ENCODE data around the gene C1QL1. TPM values are rescaled to one million over a fixed set of nuclear protein-coding genes. Genes with fewer than 3 reads are reported as not detected.
A peak's percentile ranks its signal among the peaks of the same experiment; 100 is the strongest.

The C1QL1 gene
- total and polyA plus RNA-seq, 4 experiments from 2014 or later: not detected

DNA sequence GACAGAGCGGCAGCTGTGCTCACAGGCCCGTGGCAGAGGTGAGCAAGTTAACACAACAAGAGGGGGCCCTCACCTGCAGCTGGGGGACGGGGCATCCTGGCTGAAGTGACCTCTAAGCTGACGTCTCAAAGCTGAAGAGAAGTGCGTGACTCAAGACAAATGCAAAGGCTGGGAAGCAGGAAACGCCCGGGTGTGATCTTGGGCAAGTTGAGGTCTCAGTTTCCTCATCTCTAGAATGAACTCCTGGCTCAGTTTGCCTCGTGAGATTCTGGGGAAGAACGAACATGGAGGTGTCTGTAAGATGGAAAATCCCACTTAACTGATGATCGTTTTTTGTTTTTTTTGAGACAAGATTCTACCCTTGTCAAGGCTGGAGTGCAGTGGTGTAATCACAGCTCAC lies 40.1 kb upstream of the C1QL1 start:
- H3K4me3 Mint-ChIP-seq: no peak overlapping the region
- peaks cover 10 to 16% of the 10 kb centered on the region in 2 donors for H3K27me3 Mint-ChIP-seq
- Histone ChIP-seq H3K36me3 (ENCODE audit: insufficient read depth, low read length) (no peaks in the 10 kb centered on the region), H3K4me3 (ENCODE audit: low read length in 2 of 2) (no peak overlapping the region), H3K27ac (ENCODE audit: low read depth, low read length) (no peak overlapping the region), H3K4me1 (ENCODE audit: insufficient read depth, low read length) (no peaks in the 10 kb centered on the region), H3K9me3 (ENCODE audit: control insufficient read depth in 1 of 2, low read length in 2 of 2) (no peaks in the 10 kb centered on the region), H3K27me3 (ENCODE audit: insufficient read depth, low read length) (no peaks in the 10 kb centered on the region)
- H3K36me3 Mint-ChIP-seq: no peaks in the 10 kb centered on the region
- H3K27ac Mint-ChIP-seq: no peak overlapping the region
- intact Hi-C loops (cut with micrococcal nuclease): no loop called here
- no peak for DNase-seq
- H3K4me1 Mint-ChIP-seq: no peaks in the 10 kb centered on the region
- H3K9me3 Mint-ChIP-seq: peaks cover 0 to 2% (median 0%) of the 10 kb centered on the region in 8 donors
- ChIA-PET CTCF (ENCODE audit: partially characterized antibody) (interaction anchor here (2.0 kb wide), 1 partner anchor 14 kb away, joined by 5 read pairs; no protein-coding TSS in a partner anchor), POLR2A (ENCODE audit: partially characterized antibody) (no interaction called here)

GRCh38 chr17:45006927-45007461 lies 38.9 kb upstream of the C1QL1 start:
- H3K4me3 Mint-ChIP-seq: no peak overlapping the region
- Histone ChIP-seq H3K4me3 (ENCODE audit: low read length in 2 of 2) (no peak overlapping the region), H3K9me3 (ENCODE audit: control insufficient read depth in 1 of 2, low read length in 2 of 2) (no peaks in the 10 kb centered on the region), H3K4me1 (ENCODE audit: insufficient read depth, low read length) (no peaks in the 10 kb centered on the region), H3K27me3 (ENCODE audit: insufficient read depth, low read length) (no peaks in the 10 kb centered on the region), H3K36me3 (ENCODE audit: insufficient read depth, low read length) (no peaks in the 10 kb centered on the region), H3K27ac (ENCODE audit: low read depth, low read length) (no peak overlapping the region)
- H3K4me1 Mint-ChIP-seq: no peaks in the 10 kb centered on the region
- DNase-seq: no peak
- H3K9me3 Mint-ChIP-seq: peaks cover 0 to 2% (median 0%) of the 10 kb centered on the region in 8 donors
- CTCF ChIA-PET (ENCODE audit: partially characterized antibody): no interaction called here
- no peaks in the 10 kb centered on the region for H3K36me3 Mint-ChIP-seq
- POLR2A ChIA-PET (ENCODE audit: partially characterized antibody): no interaction called here
- H3K27ac Mint-ChIP-seq: peak overlapping the region in 1 of 7 donors; percentile 30
- H3K27me3 Mint-ChIP-seq: peaks cover 10 to 16% of the 10 kb centered on the region in 2 donors
- intact Hi-C loops (cut with micrococcal nuclease): no loop called here

DNA sequence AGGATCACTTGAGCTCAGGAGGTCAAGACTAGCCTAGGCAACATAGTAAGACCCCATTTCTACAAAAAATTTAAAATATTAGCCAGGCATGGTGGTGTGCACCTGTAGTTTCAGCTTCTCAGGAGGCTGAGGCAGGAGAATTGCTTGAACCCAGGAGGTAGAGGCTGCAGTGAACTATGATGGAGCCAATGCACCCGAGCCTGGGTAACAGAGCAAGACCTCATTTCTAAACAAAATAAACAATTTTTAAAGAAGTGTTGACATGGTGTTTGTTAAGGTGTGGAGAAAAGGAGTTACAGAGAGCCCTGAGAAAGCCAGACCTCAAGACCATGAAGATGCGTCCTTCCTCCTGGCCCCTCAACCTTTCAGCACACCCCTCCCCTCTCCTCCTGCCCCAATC lies 37.6 kb upstream of the C1QL1 start:
- H3K4me3 Mint-ChIP-seq: no peak overlapping the region
- no peaks in the 10 kb centered on the region for H3K4me1 ChIP-seq (ENCODE audit: insufficient read depth, low read length)
- H3K4me3 ChIP-seq (ENCODE audit: low read length in 2 of 2): no peak overlapping the region
- ChIA-PET POLR2A (ENCODE audit: partially characterized antibody) (no interaction called here), CTCF (ENCODE audit: partially characterized antibody) (interaction anchor here (1.6 kb wide), 1 partner anchor 85 kb away, joined by 3 read pairs; no protein-coding TSS in a partner anchor)
- H3K27ac Mint-ChIP-seq: no peak overlapping the region
- intact Hi-C loops (cut with micrococcal nuclease): no loop called here
- H3K36me3 Mint-ChIP-seq: no peaks in the 10 kb centered on the region
- H3K4me1 Mint-ChIP-seq: no peaks in the 10 kb centered on the region
- H3K27ac ChIP-seq (ENCODE audit: low read depth, low read length): no peak overlapping the region
- peaks cover 13 to 18% of the 10 kb centered on the region in 2 donors for H3K27me3 Mint-ChIP-seq
- no peaks in the 10 kb centered on the region for H3K9me3 ChIP-seq (ENCODE audit: control insufficient read depth in 1 of 2, low read length in 2 of 2)
- H3K36me3 ChIP-seq (ENCODE audit: insufficient read depth, low read length): no peaks in the 10 kb centered on the region
- no peaks in the 10 kb centered on the region for H3K27me3 ChIP-seq (ENCODE audit: insufficient read depth, low read length)
- H3K9me3 Mint-ChIP-seq: peaks cover 0 to 2% (median 0%) of the 10 kb centered on the region in 8 donors
- DNase-seq: no peak

- H3K27ac ChIP-seq (ENCODE audit: low read depth, low read length): no peak overlapping the region
- CTCF ChIA-PET (ENCODE audit: partially characterized antibody): interaction anchor here (1.0 kb wide), 1 partner anchor 20 kb away, joined by 3 read pairs; no protein-coding TSS in a partner anchor
These were observed 36.3 kb upstream of the C1QL1 start for GRCh38 chr17:45004388-45004787.

DNA sequence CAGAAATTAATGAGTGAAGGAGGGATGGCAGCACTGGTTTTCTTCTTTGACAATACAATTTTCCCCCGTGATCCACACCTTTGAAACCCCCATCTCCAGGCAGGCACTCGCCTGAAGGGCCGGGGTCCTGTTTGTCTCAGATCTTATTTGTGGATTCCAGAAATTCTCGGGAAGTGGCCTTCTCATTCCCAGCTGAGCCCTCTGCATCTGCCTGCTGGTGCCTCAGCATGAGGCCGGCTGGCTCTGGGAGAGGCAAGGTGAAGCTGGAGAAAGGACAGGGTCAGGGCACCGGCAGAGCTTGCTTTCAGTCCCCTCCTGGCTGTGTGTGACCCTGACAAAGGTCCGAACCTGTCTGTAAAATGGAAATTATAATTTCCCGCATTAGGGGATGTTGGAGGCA lies 35.8 kb upstream of the C1QL1 start:
- Histone ChIP-seq H3K9me3 (ENCODE audit: control insufficient read depth in 1 of 2, low read length in 2 of 2) (no peaks in the 10 kb centered on the region), H3K27ac (ENCODE audit: low read depth, low read length) (no peak overlapping the region), H3K36me3 (ENCODE audit: insufficient read depth, low read length) (no peaks in the 10 kb centered on the region), H3K27me3 (ENCODE audit: insufficient read depth, low read length) (no peaks in the 10 kb centered on the region), H3K4me1 (ENCODE audit: insufficient read depth, low read length) (no peaks in the 10 kb centered on the region), H3K4me3 (ENCODE audit: low read length in 2 of 2) (no peak overlapping the region)
- CTCF ChIA-PET (ENCODE audit: partially characterized antibody): interaction anchor here (1.0 kb wide), 1 partner anchor 21 kb away, joined by 3 read pairs; no protein-coding TSS in a partner anchor
- peaks cover 0 to 14% (median 8%) of the 10 kb centered on the region in 8 donors for H3K9me3 Mint-ChIP-seq
- POLR2A ChIA-PET (ENCODE audit: partially characterized antibody): no interaction called here
- peaks cover 16 to 17% of the 10 kb centered on the region in 2 donors for H3K27me3 Mint-ChIP-seq
- H3K4me3 Mint-ChIP-seq: no peak overlapping the region
- DNase-seq: no peak
- intact Hi-C loops (cut with micrococcal nuclease): no loop called here
- no peaks in the 10 kb centered on the region for H3K36me3 Mint-ChIP-seq
- no peaks in the 10 kb centered on the region for H3K4me1 Mint-ChIP-seq
- no peak overlapping the region for H3K27ac Mint-ChIP-seq

More at GRCh38 chr17:45004388-45004787, 36.3 kb upstream of the C1QL1 start:
- Mint-ChIP-seq H3K9me3 (peaks cover 0 to 9% (median 4%) of the 10 kb centered on the region in 8 donors), H3K4me3 (no peak overlapping the region), H3K4me1 (no peaks in the 10 kb centered on the region), H3K27me3 (peaks cover 14 to 17% of the 10 kb centered on the region in 2 donors), H3K36me3 (no peaks in the 10 kb centered on the region), H3K27ac (peak overlapping the region in 1 of 7 donors; percentile 64)
- H3K4me1 ChIP-seq (ENCODE audit: insufficient read depth, low read length): no peaks in the 10 kb centered on the region
- DNase-seq: no peak
- H3K4me3 ChIP-seq (ENCODE audit: low read length in 2 of 2): no peak overlapping the region
- no peaks in the 10 kb centered on the region for H3K9me3 ChIP-seq (ENCODE audit: control insufficient read depth in 1 of 2, low read length in 2 of 2)
- POLR2A ChIA-PET (ENCODE audit: partially characterized antibody): no interaction called here
- H3K27me3 ChIP-seq (ENCODE audit: insufficient read depth, low read length): no peaks in the 10 kb centered on the region
- intact Hi-C loops (cut with micrococcal nuclease): no loop called here
- H3K36me3 ChIP-seq (ENCODE audit: insufficient read depth, low read length): no peaks in the 10 kb centered on the region

DNA sequence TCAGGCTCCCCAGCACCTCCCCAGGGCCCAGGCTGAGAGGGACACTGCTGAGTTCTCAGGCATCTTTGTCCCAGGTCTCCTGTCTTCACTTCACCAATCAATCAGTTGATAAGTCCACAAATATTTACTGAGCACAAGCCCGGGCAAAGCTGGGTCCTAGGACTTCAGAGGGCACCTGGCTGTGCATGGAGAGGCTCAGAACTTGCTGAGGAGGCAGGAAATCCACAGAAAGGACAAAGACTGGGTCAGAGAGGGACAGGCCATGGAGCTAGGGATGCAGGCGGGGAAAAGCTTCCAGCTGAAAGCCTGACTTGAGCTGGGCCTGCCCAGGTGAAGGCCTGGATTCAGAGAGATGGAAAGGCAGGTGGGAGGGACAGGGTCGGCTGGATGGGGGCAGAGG lies 33.2 kb upstream of the C1QL1 start:
- ChIA-PET CTCF (ENCODE audit: partially characterized antibody) (no interaction called here), POLR2A (ENCODE audit: partially characterized antibody) (no interaction called here)
- no peaks in the 10 kb centered on the region for H3K36me3 Mint-ChIP-seq

DNA sequence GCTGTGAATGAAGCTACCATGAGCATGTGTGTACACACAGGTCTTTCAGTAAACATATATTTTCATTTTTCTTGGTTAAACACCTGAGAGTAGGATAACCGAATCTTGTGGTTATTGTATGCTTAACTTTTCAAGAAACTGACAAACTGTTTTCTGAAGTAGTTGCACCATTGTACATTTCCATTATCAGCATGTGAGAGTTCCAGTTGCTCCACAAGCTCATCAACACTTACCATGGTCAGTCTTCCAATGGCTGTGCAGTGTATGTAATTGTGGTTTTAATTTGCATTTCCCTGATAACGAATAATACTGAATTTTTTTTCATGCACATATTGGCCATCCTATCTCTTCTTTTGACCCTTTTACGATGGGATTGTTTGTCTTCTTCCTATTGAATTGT lies 31.3 kb upstream of the C1QL1 start:
- H3K27me3 ChIP-seq (ENCODE audit: insufficient read depth, low read length): no peaks in the 10 kb centered on the region

More for the DNA sequence above, 33.2 kb upstream of the C1QL1 start:
- no peak for DNase-seq
- H3K4me1 Mint-ChIP-seq: no peaks in the 10 kb centered on the region
- intact Hi-C loops (cut with micrococcal nuclease): no loop called here
- Histone ChIP-seq H3K4me3 (ENCODE audit: low read length in 2 of 2) (no peak overlapping the region), H3K27ac (ENCODE audit: low read depth, low read length) (no peak overlapping the region), H3K27me3 (ENCODE audit: insufficient read depth, low read length) (no peaks in the 10 kb centered on the region), H3K36me3 (ENCODE audit: insufficient read depth, low read length) (no peaks in the 10 kb centered on the region), H3K9me3 (ENCODE audit: control insufficient read depth in 1 of 2, low read length in 2 of 2) (no peaks in the 10 kb centered on the region), H3K4me1 (ENCODE audit: insufficient read depth, low read length) (no peaks in the 10 kb centered on the region)
- H3K27ac Mint-ChIP-seq: no peak overlapping the region
- peaks cover 11 to 17% of the 10 kb centered on the region in 2 donors for H3K27me3 Mint-ChIP-seq
- H3K9me3 Mint-ChIP-seq: peaks cover 0 to 18% (median 8%) of the 10 kb centered on the region in 8 donors
- H3K4me3 Mint-ChIP-seq: no peak overlapping the region

More for the DNA sequence above, 31.3 kb upstream of the C1QL1 start:
- intact Hi-C loops (cut with micrococcal nuclease): no loop called here
- ChIA-PET CTCF (ENCODE audit: partially characterized antibody) (no interaction called here), POLR2A (ENCODE audit: partially characterized antibody) (interaction anchor here (1.3 kb wide), 1 partner anchor 10 kb away, joined by 3 read pairs; no protein-coding TSS in a partner anchor)
- peaks cover 0 to 18% (median 8%) of the 10 kb centered on the region in 8 donors for H3K9me3 Mint-ChIP-seq
- Histone ChIP-seq H3K4me3 (ENCODE audit: low read length in 2 of 2) (no peak overlapping the region), H3K4me1 (ENCODE audit: insufficient read depth, low read length) (no peaks in the 10 kb centered on the region), H3K27ac (ENCODE audit: low read depth, low read length) (no peak overlapping the region), H3K36me3 (ENCODE audit: insufficient read depth, low read length) (no peaks in the 10 kb centered on the region), H3K9me3 (ENCODE audit: control insufficient read depth in 1 of 2, low read length in 2 of 2) (no peaks in the 10 kb centered on the region)
- H3K4me3 Mint-ChIP-seq: no peak overlapping the region
- peaks cover 13 to 15% of the 10 kb centered on the region in 2 donors for H3K27me3 Mint-ChIP-seq
- no peak for DNase-seq
- no peak overlapping the region for H3K27ac Mint-ChIP-seq
- H3K4me1 Mint-ChIP-seq: peaks cover 0 to under 1% (median 0%) of the 10 kb centered on the region in 4 donors
- H3K36me3 Mint-ChIP-seq: no peaks in the 10 kb centered on the region
